Prostate gland (tissue), 2 donors: ENCODE results near the gene SASH1. TPM values are rescaled to one million over a fixed set of nuclear protein-coding genes. Genes with fewer than 3 reads are reported as not detected.
"Not testable (repeated sequence)": the region's sequence is repeated elsewhere in the genome, so short reads cannot be mapped to it uniquely, and the experiment has no call there.

Source experiments
- DNase-seq: peaks from one replicate; pipeline ENCODE4 v3.0.0-alpha.2; 2019; ENCODE audit warnings: low spot score
- H3K27ac ChIP-seq, 2 donors: fragments of 200-600 bp; sonication (generic); 2 replicates each; pipeline ENCODE4 v1.5.1; 2017 to 2019
- H3K27me3 ChIP-seq: fragments of 200-600 bp; sonication (generic); replicated peaks from 2 replicates; pipeline ENCODE4 v1.5.1; 2019; ENCODE audit not compliant: insufficient read depth
- H3K36me3 ChIP-seq, 2 donors: fragments of 200-600 bp; sonication (generic); 1 replicate in 1 of 2; 2 replicates in 1 of 2; pipeline versions ENCODE4 v1.5.1 to v1.8.1; 2017 to 2019
- H3K4me1 ChIP-seq: fragments of 200-600 bp; sonication (generic); replicated peaks from 2 replicates; pipeline ENCODE4 v1.5.1; 2019
- H3K4me3 ChIP-seq, 2 donors: fragments of 200-600 bp; sonication (generic); 2 replicates each; pipeline ENCODE4 v1.5.1; 2017 to 2019
- H3K9me3 ChIP-seq: fragments of 200-600 bp; sonication (generic); 2 replicates; pipeline ENCODE4 v1.5.1; 2017
- POLR2A ChIP-seq: fragments of 450-650 bp; IDR thresholded peaks from one replicate; pipeline ENCODE4 v1.6.1; 2016; ENCODE audit warnings: antibody characterized with exemption, mild to moderate bottlenecking
- POLR2AphosphoS5 ChIP-seq: sonication (generic); formaldehyde crosslinking; IDR thresholded peaks from one replicate; pipeline ENCODE4 v1.6.1; 2017; ENCODE audit warnings: antibody characterized with exemption
- WGBS: methylation state at CpG from one replicate; pipeline ENCODE4 v1.1.5; 2018; 5-methylcytosine and 5-hydroxymethylcytosine counted together
- intact Hi-C: fragments of 100-400 bp; cut with DNase I; formaldehyde crosslinking; loops from one replicate; pipeline ENCODE4 v1.14.2; 2022
- total RNA-seq, 2 donors: library from RNA; depleted of rRNA; stranded (reverse); fragments of >200 nt; gene quantifications; one replicate each; pipeline ENCODE4 v1.1.0, GENCODE V29; 2016
- TF ChIP-seq, protein P1 (sequence below), 4 experiments: fragments of 200-600 bp in 2 of 4; fragments of 450-650 bp in 2 of 4; sonication (generic) in 2 of 4; IDR thresholded peaks; 1 replicate in 3 of 4; 2 replicates in 1 of 4; pipeline ENCODE4 v1.5.1; 2016 to 2019; ENCODE audit warnings: antibody characterized with exemption in 4 of 4, mild to moderate bottlenecking in 2 of 4, moderate library complexity in 2 of 4

The SASH1 gene
- total RNA-seq, 2 donors from 2014 or later = 34.3 to 48.6 TPM

GRCh38 chr6:148578837-148579565 is 236.4 kb downstream of the SASH1 start:
- 76% methylated on average over 4 of the region's 4 CpGs for WGBS
- Histone ChIP-seq H3K27me3 (no peaks in the 10 kb centered on the region), H3K4me1 (no peaks in the 10 kb centered on the region), H3K9me3 (no peaks in the 10 kb centered on the region), H3K27ac (no peak overlapping the region), H3K4me3 (no peak overlapping the region), H3K36me3 (no peaks in the 10 kb centered on the region)
- DNase-seq = no peak
- TF ChIP-seq POLR2A (no peak), POLR2AphosphoS5 (no peak)
- TF ChIP-seq, protein P1, sequence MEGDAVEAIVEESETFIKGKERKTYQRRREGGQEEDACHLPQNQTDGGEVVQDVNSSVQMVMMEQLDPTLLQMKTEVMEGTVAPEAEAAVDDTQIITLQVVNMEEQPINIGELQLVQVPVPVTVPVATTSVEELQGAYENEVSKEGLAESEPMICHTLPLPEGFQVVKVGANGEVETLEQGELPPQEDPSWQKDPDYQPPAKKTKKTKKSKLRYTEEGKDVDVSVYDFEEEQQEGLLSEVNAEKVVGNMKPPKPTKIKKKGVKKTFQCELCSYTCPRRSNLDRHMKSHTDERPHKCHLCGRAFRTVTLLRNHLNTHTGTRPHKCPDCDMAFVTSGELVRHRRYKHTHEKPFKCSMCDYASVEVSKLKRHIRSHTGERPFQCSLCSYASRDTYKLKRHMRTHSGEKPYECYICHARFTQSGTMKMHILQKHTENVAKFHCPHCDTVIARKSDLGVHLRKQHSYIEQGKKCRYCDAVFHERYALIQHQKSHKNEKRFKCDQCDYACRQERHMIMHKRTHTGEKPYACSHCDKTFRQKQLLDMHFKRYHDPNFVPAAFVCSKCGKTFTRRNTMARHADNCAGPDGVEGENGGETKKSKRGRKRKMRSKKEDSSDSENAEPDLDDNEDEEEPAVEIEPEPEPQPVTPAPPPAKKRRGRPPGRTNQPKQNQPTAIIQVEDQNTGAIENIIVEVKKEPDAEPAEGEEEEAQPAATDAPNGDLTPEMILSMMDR (IDR thresholded peaks at IDR 0.05) = no peak
- intact Hi-C loops = loop anchor here (5.0 to 10.0 kb wide), 2 partner anchors 166 to 448 kb away; partner anchors contain the start of gene UST

DNA sequence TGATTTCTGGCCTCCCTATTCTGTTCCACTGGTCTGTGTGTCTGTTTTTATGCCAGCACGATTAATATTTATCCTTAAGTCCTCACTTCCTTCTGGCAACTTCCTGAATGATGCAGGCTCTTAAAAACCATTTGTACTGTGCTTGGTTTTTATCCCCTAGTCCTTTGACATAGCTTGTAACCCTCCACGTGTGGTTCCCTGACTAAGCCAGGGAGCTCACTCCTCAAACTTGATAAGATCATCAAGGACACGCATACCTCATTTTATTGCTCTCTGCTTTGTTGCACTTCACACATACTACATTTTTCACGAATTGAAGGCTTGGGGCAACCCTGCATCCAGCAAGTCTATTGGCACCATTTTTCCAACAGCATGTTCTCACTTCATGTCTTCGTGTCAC is 237.8 kb downstream of the SASH1 start:
- no peak overlapping the region for H3K27ac ChIP-seq
- intact Hi-C loops = loop anchor here (5.0 kb wide), 1 partner anchor 382 kb away; no protein-coding TSS in a partner anchor
- TF ChIP-seq POLR2AphosphoS5 (no peak), POLR2A (no peak)
- TF ChIP-seq, protein P1 (IDR thresholded peaks at IDR 0.05) = no peak
- no peaks in the 10 kb centered on the region for H3K9me3 ChIP-seq
- no peaks in the 10 kb centered on the region for H3K4me1 ChIP-seq
- H3K4me3 ChIP-seq = no peak overlapping the region
- no peaks in the 10 kb centered on the region for H3K36me3 ChIP-seq
- 36% methylated on average over 5 of the region's 5 CpGs for WGBS
- no peaks in the 10 kb centered on the region for H3K27me3 ChIP-seq
- no peak for DNase-seq

- H3K4me1 ChIP-seq = no peaks in the 10 kb centered on the region
- no peak overlapping the region for H3K27ac ChIP-seq
- TF ChIP-seq, protein P1 (IDR thresholded peaks at IDR 0.05) = no peak
- TF ChIP-seq POLR2AphosphoS5 (no peak), POLR2A (no peak)
- 93% methylated on average over 5 of the region's 5 CpGs for WGBS
- H3K36me3 ChIP-seq = no peaks in the 10 kb centered on the region
- H3K4me3 ChIP-seq = no peak overlapping the region
- no peak for DNase-seq
- intact Hi-C loops = loop anchor here (5.0 kb wide), 1 partner anchor 379 kb away; no protein-coding TSS in a partner anchor
- H3K9me3 ChIP-seq = no peaks in the 10 kb centered on the region
- no peaks in the 10 kb centered on the region for H3K27me3 ChIP-seq
These were observed 241.0 kb downstream of the SASH1 start for GRCh38 chr6:148583631-148584030.

- H3K9me3 ChIP-seq, H3K4me1 ChIP-seq, H3K4me3 ChIP-seq, H3K27ac ChIP-seq, H3K27me3 ChIP-seq, DNase-seq, H3K36me3 ChIP-seq, intact Hi-C loops: not testable (repeated sequence)
- WGBS = 93% methylated on average over 1 of the region's 1 CpG
These were observed 243.0 kb downstream of the SASH1 start for GRCh38 chr6:148585641-148586040.

- H3K36me3 ChIP-seq = no peaks in the 10 kb centered on the region
- TF ChIP-seq POLR2A (no peak), POLR2AphosphoS5 (no peak)
- TF ChIP-seq, protein P1 (IDR thresholded peaks at IDR 0.05) = no peak
- no peaks in the 10 kb centered on the region for H3K27me3 ChIP-seq
- no peak overlapping the region for H3K27ac ChIP-seq
- DNase-seq = no peak
- WGBS = 93% methylated on average over 6 of the region's 6 CpGs
- no peaks in the 10 kb centered on the region for H3K9me3 ChIP-seq
- intact Hi-C loops = no loop called here
- H3K4me3 ChIP-seq = no peak overlapping the region
- no peaks in the 10 kb centered on the region for H3K4me1 ChIP-seq
These were observed 248.2 kb downstream of the SASH1 start for GRCh38 chr6:148590883-148591282.
